Measurements from ENCODE around the gene MAML2.

GRCh38 chr11:96329419-96329818 lies 13.6 kb downstream of the MAML2 start:
- TF ChIP-seq PYGO2 (tag; IDR thresholded peaks at IDR 0.05) (no peak), PRMT5 (CRISPR knock-in tag; IDR thresholded peaks at IDR 0.05) (no peak), ZBED1 (IDR thresholded peaks at IDR 0.05) (no peak), STAT5B (CRISPR knock-in tag; IDR thresholded peaks at IDR 0.05) (no peak)

Measured in K562 (cell line).